Loucy (cell line): ENCODE data around the gene SNX20.

ENCODE experiments used
- EZH2phosphoT487 ChIP-seq: fragments of 200-600 bp; IDR thresholded peaks from 2 replicates; pipeline ENCODE4 v1.6.1; 2018; ENCODE audit warnings: antibody characterized with exemption, mild to moderate bottlenecking, moderate library complexity, borderline replicate concordance
- TF ChIP-seq, protein P1 (sequence below): fragments of 200-600 bp; sonication (generic); conservative IDR thresholded peaks from 2 replicates; pipeline ENCODE4 v1.5.1; 2014; ENCODE audit warnings: mild to moderate bottlenecking, antibody characterized with exemption, low read length

DNA sequence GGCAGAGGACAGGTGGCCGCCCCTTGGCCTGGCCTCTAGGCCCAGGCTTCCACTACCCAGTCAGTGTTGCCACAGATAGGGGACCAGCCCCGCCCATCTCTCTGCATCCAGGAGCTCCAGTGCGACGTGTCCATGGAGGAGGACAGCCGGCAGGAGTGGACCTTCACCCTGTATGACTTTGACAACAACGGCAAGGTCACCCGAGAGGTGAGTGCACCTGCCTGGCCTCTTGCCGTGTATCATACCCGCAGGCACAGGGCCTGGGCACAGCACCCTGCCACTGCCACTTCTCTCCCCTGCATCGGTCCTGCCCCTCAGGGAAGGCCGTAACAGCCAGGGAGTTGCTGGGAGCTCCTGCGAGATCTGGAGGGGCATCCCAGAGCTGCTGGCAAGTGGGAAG is 55.7 kb downstream of the SNX20 start:
- TF ChIP-seq, protein P1, sequence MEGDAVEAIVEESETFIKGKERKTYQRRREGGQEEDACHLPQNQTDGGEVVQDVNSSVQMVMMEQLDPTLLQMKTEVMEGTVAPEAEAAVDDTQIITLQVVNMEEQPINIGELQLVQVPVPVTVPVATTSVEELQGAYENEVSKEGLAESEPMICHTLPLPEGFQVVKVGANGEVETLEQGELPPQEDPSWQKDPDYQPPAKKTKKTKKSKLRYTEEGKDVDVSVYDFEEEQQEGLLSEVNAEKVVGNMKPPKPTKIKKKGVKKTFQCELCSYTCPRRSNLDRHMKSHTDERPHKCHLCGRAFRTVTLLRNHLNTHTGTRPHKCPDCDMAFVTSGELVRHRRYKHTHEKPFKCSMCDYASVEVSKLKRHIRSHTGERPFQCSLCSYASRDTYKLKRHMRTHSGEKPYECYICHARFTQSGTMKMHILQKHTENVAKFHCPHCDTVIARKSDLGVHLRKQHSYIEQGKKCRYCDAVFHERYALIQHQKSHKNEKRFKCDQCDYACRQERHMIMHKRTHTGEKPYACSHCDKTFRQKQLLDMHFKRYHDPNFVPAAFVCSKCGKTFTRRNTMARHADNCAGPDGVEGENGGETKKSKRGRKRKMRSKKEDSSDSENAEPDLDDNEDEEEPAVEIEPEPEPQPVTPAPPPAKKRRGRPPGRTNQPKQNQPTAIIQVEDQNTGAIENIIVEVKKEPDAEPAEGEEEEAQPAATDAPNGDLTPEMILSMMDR = no peak
- no peak for TF ChIP-seq EZH2phosphoT487
